Spleen (tissue), 7 donors: ENCODE measurements around the gene AKAP6.

Experiments
- POLR2A ChIP-seq, 3 donors: fragments of 450-650 bp; IDR thresholded peaks; one replicate each; pipeline ENCODE4 v1.5.1; 2017; ENCODE audit warnings: antibody characterized with exemption in 3 of 3, mild to moderate bottlenecking in 1 of 3
- TF ChIP-seq, protein P1 (sequence below), 11 experiments: fragments of 200-600 bp in 7 of 11; fragments of 450-650 bp in 4 of 11; sonication (generic) in 4 of 11; IDR thresholded peaks in 8 of 11; conservative IDR thresholded peaks in 3 of 11; 1 replicate in 7 of 11; 2 replicates in 4 of 11; pipeline versions ENCODE4 v1.4.0 to v1.8.0; 2016 to 2021; ENCODE audit warnings: antibody characterized with exemption in 11 of 11, inconsistent platforms in 4 of 11, mild to moderate bottlenecking in 1 of 11
- donor health status: DM: no; HTN: no; CAD: no; lungs with moderate emphysema.
- donor health status: DM: no; HTN: no; CAD: no.
- donor health status: DM: no; HTN: no; CAD: no.

DNA sequence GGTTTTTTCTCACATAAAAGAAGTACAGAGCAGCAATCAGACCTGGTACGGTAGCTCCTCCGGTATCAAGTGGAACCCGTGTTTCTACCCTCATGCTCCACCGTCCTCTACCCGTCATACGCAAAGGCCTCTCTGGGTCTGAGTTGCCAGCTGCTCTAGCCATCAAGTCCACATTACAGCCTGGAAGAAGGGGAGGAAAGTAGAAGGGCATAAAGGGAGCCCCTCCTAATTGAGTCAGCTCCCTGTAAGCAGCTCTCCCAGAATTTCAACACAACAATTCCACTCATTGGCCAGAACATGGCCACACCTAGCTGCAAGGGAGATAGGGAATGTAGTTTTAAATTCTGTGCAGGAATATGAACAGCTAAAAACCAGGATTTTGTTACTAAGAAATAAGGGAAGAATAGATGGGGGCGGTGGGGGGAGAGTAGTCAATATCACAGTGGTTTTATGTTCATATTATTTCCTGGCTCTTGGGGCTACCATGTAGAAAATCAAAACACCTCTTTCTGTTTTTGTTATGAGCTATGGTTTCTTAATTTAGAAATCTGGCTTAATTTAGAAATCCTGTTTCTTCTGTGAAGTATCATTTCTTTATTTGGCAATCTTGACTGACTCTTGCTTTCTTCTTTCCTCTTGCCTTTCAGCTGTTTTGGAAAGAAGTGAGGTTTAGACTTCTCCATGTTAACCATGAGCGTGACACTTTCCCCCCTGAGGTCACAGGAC lies 103.9 kb downstream of the AKAP6 start:
- TF ChIP-seq, protein P1, sequence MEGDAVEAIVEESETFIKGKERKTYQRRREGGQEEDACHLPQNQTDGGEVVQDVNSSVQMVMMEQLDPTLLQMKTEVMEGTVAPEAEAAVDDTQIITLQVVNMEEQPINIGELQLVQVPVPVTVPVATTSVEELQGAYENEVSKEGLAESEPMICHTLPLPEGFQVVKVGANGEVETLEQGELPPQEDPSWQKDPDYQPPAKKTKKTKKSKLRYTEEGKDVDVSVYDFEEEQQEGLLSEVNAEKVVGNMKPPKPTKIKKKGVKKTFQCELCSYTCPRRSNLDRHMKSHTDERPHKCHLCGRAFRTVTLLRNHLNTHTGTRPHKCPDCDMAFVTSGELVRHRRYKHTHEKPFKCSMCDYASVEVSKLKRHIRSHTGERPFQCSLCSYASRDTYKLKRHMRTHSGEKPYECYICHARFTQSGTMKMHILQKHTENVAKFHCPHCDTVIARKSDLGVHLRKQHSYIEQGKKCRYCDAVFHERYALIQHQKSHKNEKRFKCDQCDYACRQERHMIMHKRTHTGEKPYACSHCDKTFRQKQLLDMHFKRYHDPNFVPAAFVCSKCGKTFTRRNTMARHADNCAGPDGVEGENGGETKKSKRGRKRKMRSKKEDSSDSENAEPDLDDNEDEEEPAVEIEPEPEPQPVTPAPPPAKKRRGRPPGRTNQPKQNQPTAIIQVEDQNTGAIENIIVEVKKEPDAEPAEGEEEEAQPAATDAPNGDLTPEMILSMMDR (IDR thresholded peaks at IDR 0.05 in 8 of 11, conservative IDR thresholded peaks at IDR 0.05 in 3 of 11) = no peak
- TF ChIP-seq POLR2A (IDR thresholded peaks at IDR 0.05) = no peak
